ENCODE data around the gene UHRF2. TPM values are rescaled to one million over a fixed set of nuclear protein-coding genes. Genes with fewer than 3 reads are reported as not detected.
"Not testable (repeated sequence)": the region's sequence is repeated elsewhere in the genome, so short reads cannot be mapped to it uniquely, and the experiment has no call there.

Gene UHRF2
- total and polyA plus RNA-seq, 9 of the 15 experiments (the other 6 are each of a cell fraction or from before 2014, with no cell fraction given), result 5.6 to 39.0 (median 20.1) TPM

- TF ChIP-seq ATF6 (CRISPR knock-in tag; IDR thresholded peaks at IDR 0.05), result no peak
- no peak for TF ChIP-seq ZNF75A (CRISPR knock-in tag; IDR thresholded peaks at IDR 0.05)
- no peak for TF ChIP-seq HMGXB4 (CRISPR knock-in tag; IDR thresholded peaks at IDR 0.05)
Observed at GRCh38 chr9:6368831-6369230, 44.2 kb upstream of the UHRF2 start (continued).

GRCh38 chr9:6381477-6382012 is 31.5 kb upstream of the UHRF2 start:
- H3K9me3 ChIP-seq (replicated peaks; ENCODE audit: control insufficient read depth, insufficient read depth, low read depth, low read length); H3K27ac ChIP-seq (ENCODE audit: extremely low read depth, low read depth, low read length); H3K36me3 ChIP-seq (ENCODE audit: control insufficient read depth, insufficient read depth, low read length); ATAC-seq; H3K79me2 ChIP-seq (ENCODE audit: control insufficient read depth, insufficient read depth, low read length); H3K4me1 ChIP-seq (replicated peaks in 1 of 2; ENCODE audit: control insufficient read depth in 2 of 2, insufficient read depth in 2 of 2, low read length in 2 of 2); H3K27me3 ChIP-seq (ENCODE audit: control insufficient read depth in 2 of 2, insufficient read depth in 2 of 2, low read length in 2 of 2); H2AFZ ChIP-seq (ENCODE audit: low read depth, low read length); BruUV-seq (replicated peaks); H3K9me1 ChIP-seq (ENCODE audit: control insufficient read depth, insufficient read depth, low read length); in situ Hi-C loops (cut with MboI); H3K9ac ChIP-seq (ENCODE audit: insufficient read depth in 1 of 2, low read depth in 2 of 2, low read length in 2 of 2); CTCF ChIA-PET (ENCODE audit: low intra/inter-chr PET ratio); H3K4me3 ChIP-seq; DNase-seq (ENCODE audit: extremely low read depth in 1 of 4, low spot score in 3 of 4); H4K20me1 ChIP-seq (replicated peaks; ENCODE audit: control insufficient read depth, insufficient read depth, low read length); POLR2A ChIA-PET; H3K4me2 ChIP-seq (ENCODE audit: insufficient read depth, low read length); FAIRE-seq; intact Hi-C loops (cut with micrococcal nuclease): not testable (repeated sequence)
- 0% methylated on average over 2 of the region's 4 CpGs for WGBS (ENCODE audit: insufficient coverage, low coverage, missing lambda C conversion rate)
